ENCODE results near the gene LPIN1.
"Not testable (repeated sequence)": the region's sequence is repeated elsewhere in the genome, so short reads cannot be mapped to it uniquely, and the experiment has no call there.

LPIN1 gene

GRCh38 chr2:11832531-11832930 is 86.1 kb downstream of the LPIN1 start:
- no peak for DNase-seq (ENCODE audit: low read depth in 2 of 2)

GRCh38 chr2:11833601-11834000 is 87.2 kb downstream of the LPIN1 start:
- DNase-seq (ENCODE audit: low read depth in 2 of 2): no peak

GRCh38 chr2:11835403-11835802 is 89.0 kb downstream of the LPIN1 start:
- DNase-seq (ENCODE audit: low read depth in 2 of 2): no peak

- DNase-seq (ENCODE audit: low read depth in 2 of 2): no peak
These were observed 90.3 kb downstream of the LPIN1 start for GRCh38 chr2:11836647-11837219.

GRCh38 chr2:11837875-11838734 is 91.7 kb downstream of the LPIN1 start:
- DNase-seq (ENCODE audit: low read depth in 2 of 2): no peak

- DNase-seq (ENCODE audit: low read depth in 2 of 2): no peak
These were observed 93.5 kb downstream of the LPIN1 start for GRCh38 chr2:11839916-11840315.

GRCh38 chr2:11842336-11842735 is 95.9 kb downstream of the LPIN1 start:
- no peak for DNase-seq (ENCODE audit: low read depth in 2 of 2)

- not testable (repeated sequence) for DNase-seq (ENCODE audit: low read depth in 2 of 2)
These were observed 98.4 kb downstream of the LPIN1 start for GRCh38 chr2:11844798-11845197.

- not testable (repeated sequence) for DNase-seq (ENCODE audit: low read depth in 2 of 2)
These were observed 101.5 kb downstream of the LPIN1 start for GRCh38 chr2:11847935-11848334.

GRCh38 chr2:11850082-11850481 is 103.7 kb downstream of the LPIN1 start:
- DNase-seq (ENCODE audit: low read depth in 2 of 2): no peak

- no peak for DNase-seq (ENCODE audit: low read depth in 2 of 2)
These were observed 106.2 kb downstream of the LPIN1 start for GRCh38 chr2:11852526-11853196.

- DNase-seq (ENCODE audit: low read depth in 2 of 2): no peak
These were observed 106.8 kb downstream of the LPIN1 start for GRCh38 chr2:11853197-11853588.

GRCh38 chr2:11855064-11855760 is 108.8 kb downstream of the LPIN1 start:
- no peak for DNase-seq (ENCODE audit: low read depth in 2 of 2)

- no peak for DNase-seq (ENCODE audit: low read depth in 2 of 2)
These were observed 109.7 kb downstream of the LPIN1 start for GRCh38 chr2:11856095-11856494.

- no peak for DNase-seq (ENCODE audit: low read depth in 2 of 2)
These were observed 112.5 kb downstream of the LPIN1 start for GRCh38 chr2:11858883-11859282.

- DNase-seq (ENCODE audit: low read depth in 2 of 2): not testable (repeated sequence)
These were observed 113.5 kb downstream of the LPIN1 start for GRCh38 chr2:11859975-11860374.

GRCh38 chr2:11861044-11861443 is 114.6 kb downstream of the LPIN1 start:
- no peak for DNase-seq (ENCODE audit: low read depth in 2 of 2)

- no peak for DNase-seq (ENCODE audit: low read depth in 2 of 2)
These were observed 115.6 kb downstream of the LPIN1 start for GRCh38 chr2:11862049-11862448.

GRCh38 chr2:11863103-11863502 is 116.7 kb downstream of the LPIN1 start:
- DNase-seq (ENCODE audit: low read depth in 2 of 2): no peak

- DNase-seq (ENCODE audit: low read depth in 2 of 2): peak; percentile 47 to 52
These were observed 117.3 kb downstream of the LPIN1 start for GRCh38 chr2:11863513-11864328.

GRCh38 chr2:11864724-11865123 is 118.3 kb downstream of the LPIN1 start:
- DNase-seq (ENCODE audit: low read depth in 2 of 2): no peak
